A549 (cell line): ENCODE data around the gene FAM228B. TPM values are rescaled to one million over a fixed set of nuclear protein-coding genes. Genes with fewer than 3 reads are reported as not detected.
A peak's percentile ranks its signal among the peaks of the same experiment; 100 is the strongest.
"Not testable (repeated sequence)": the region's sequence is repeated elsewhere in the genome, so short reads cannot be mapped to it uniquely, and the experiment has no call there.

ENCODE experiments used
- ATAC-seq, 2 experiments: fragments of 200-7000 bp in 1 of 2; fragments of >200 bp in 1 of 2; cut with Nextera tagmentation in 1 of 2; cut with Tn5 transposase in 1 of 2; 3 replicates each; pipeline versions ENCODE4 v1.8.0 to v1.9.1; 2018 to 2020; ENCODE audit warnings: mild to moderate bottlenecking in 1 of 2, moderate library complexity in 1 of 2
- CTCF ChIA-PET: fragments of 300-600 bp; sonication (Branson Sonifier 250); formaldehyde crosslinking; extraction: SDS; loops from one replicate; lab custom pipeline; 2021; ENCODE audit warnings: antibody characterized with exemption, inconsistent platforms; lab: Yijun Ruan, JAX
- POLR2A ChIA-PET: fragments of 350-600 bp; formaldehyde crosslinking; extraction: SDS; loops from one replicate; lab custom pipeline; 2021; ENCODE audit warnings: antibody characterized with exemption, inconsistent platforms; lab: Yijun Ruan, JAX
- DNase-seq, 2 experiments: peaks; one replicate each; pipeline versions ENCODE4 v3.0.0 to v3.0.0-alpha.2; 2011 to 2016; ENCODE audit warnings: low read depth in 1 of 2, low spot score in 1 of 2
- FAIRE-seq: peaks from 2 replicates; lab custom pipeline; 2011; peaks lifted over from hg19 to GRCh38; lab: Jason Lieb, UNC
- H3K27ac ChIP-seq, 2 experiments: fragments of >200 bp; sonication (Bioruptor Twin); formaldehyde crosslinking; 3 replicates each; pipeline ENCODE4 v1.5.1; 2016 to 2017
- H3K4me1 ChIP-seq: fragments of >200 bp; sonication (Bioruptor Twin); formaldehyde crosslinking; 3 replicates; pipeline ENCODE4 v1.6.1; 2016
- H3K4me2 ChIP-seq: fragments of >200 bp; sonication (Bioruptor Twin); formaldehyde crosslinking; 3 replicates; pipeline ENCODE4 v1.6.1; 2016
- H3K4me3 ChIP-seq: fragments of >200 bp; sonication (Bioruptor Twin); formaldehyde crosslinking; 3 replicates; pipeline ENCODE4 v1.5.1; 2016
- H3K9me3 ChIP-seq: fragments of >200 bp; sonication (Bioruptor Twin); formaldehyde crosslinking; 3 replicates; pipeline ENCODE4 v1.6.1; 2016
- CEBPB ChIP-seq, 2 experiments: fragments of >200 bp in 1 of 2; sonication (Bioruptor Twin) in 1 of 2; formaldehyde crosslinking in 1 of 2; IDR thresholded peaks; 2 replicates each; pipeline ENCODE4 v1.6.1; 2012 to 2016
- CHD4 ChIP-seq: fragments of 200-600 bp; sonication (generic); IDR thresholded peaks from 2 replicates; pipeline ENCODE4 v1.6.1; 2016; ENCODE audit warnings: antibody characterized with exemption, mild to moderate bottlenecking, borderline replicate concordance
- CTCF ChIP-seq: fragments of >200 bp; sonication (Bioruptor Twin); formaldehyde crosslinking; IDR thresholded peaks from 3 replicates; pipeline ENCODE4 v1.5.1; 2016
- FOSB ChIP-seq: fragments of 250-450 bp; sonication (Bioruptor Pico); IDR thresholded peaks from 2 replicates; pipeline ENCODE4 v1.5.0; 2020; ENCODE audit warnings: mild to moderate bottlenecking, moderate library complexity
- FOSL2 ChIP-seq, 2 experiments: fragments of 450-650 bp in 1 of 2; fragments of >200 bp in 1 of 2; sonication (Bioruptor Twin) in 1 of 2; formaldehyde crosslinking; IDR thresholded peaks; 2 replicates each; pipeline versions ENCODE4 v1.5.0 to v1.6.1; 2016 to 2020; ENCODE audit warnings: mild to moderate bottlenecking in 1 of 2, moderate library complexity in 1 of 2
- FOXS1 ChIP-seq: fragments of 250-450 bp; sonication (Bioruptor Pico); IDR thresholded peaks from 2 replicates; pipeline ENCODE4 v1.5.0; 2020; ENCODE audit warnings: mild to moderate bottlenecking, moderate library complexity
- GATA3 ChIP-seq: IDR thresholded peaks from 2 replicates; pipeline ENCODE4 v1.6.1; 2012; ENCODE audit warnings: borderline replicate concordance
- HEYL ChIP-seq: fragments of 250-450 bp; sonication (Bioruptor Pico); IDR thresholded peaks from 2 replicates; pipeline ENCODE4 v1.8.0; 2021; ENCODE audit warnings: mild to moderate bottlenecking, moderate library complexity
- HMGXB4 ChIP-seq: fragments of 250-450 bp; sonication (Bioruptor Pico); IDR thresholded peaks from 2 replicates; pipeline ENCODE4 v1.5.0; 2021; ENCODE audit warnings: mild to moderate bottlenecking, moderate library complexity, borderline replicate concordance
- HOXA7 ChIP-seq: fragments of 250-450 bp; sonication (Bioruptor Pico); IDR thresholded peaks from 2 replicates; pipeline ENCODE4 v1.5.0; 2020; ENCODE audit warnings: mild to moderate bottlenecking, moderate library complexity
- HOXB13 ChIP-seq: fragments of 250-450 bp; sonication (Bioruptor Pico); IDR thresholded peaks from 2 replicates; pipeline ENCODE4 v1.5.0; 2020; ENCODE audit warnings: low read depth, mild to moderate bottlenecking, moderate library complexity
- JUNB ChIP-seq: fragments of >200 bp; sonication (Bioruptor Twin); formaldehyde crosslinking; IDR thresholded peaks from 2 replicates; pipeline ENCODE4 v1.6.1; 2016
- MAFK ChIP-seq: fragments of 450-650 bp; IDR thresholded peaks from 2 replicates; pipeline ENCODE4 v1.6.1; 2014; ENCODE audit not compliant: partially characterized antibody
- NFE2L2 ChIP-seq: fragments of 150-350 bp; conservative IDR thresholded peaks from 2 replicates; pipeline ENCODE4 v1.6.1; 2014; ENCODE audit warnings: low read length
- PHF8 ChIP-seq: fragments of 200-600 bp; sonication (generic); IDR thresholded peaks from 2 replicates; pipeline ENCODE4 v1.6.1; 2016; ENCODE audit warnings: low read depth, mild to moderate bottlenecking, antibody characterized with exemption, moderate library complexity, borderline replicate concordance
- RARB ChIP-seq: fragments of 250-450 bp; sonication (Bioruptor Pico); IDR thresholded peaks from 2 replicates; pipeline ENCODE4 v1.8.0; 2021; ENCODE audit warnings: mild to moderate bottlenecking, moderate library complexity
- SMC3 ChIP-seq: fragments of >200 bp; sonication (Bioruptor Twin); formaldehyde crosslinking; IDR thresholded peaks from 3 replicates; pipeline ENCODE4 v1.6.1; 2018; ENCODE audit warnings: inconsistent platforms
- USF2 ChIP-seq: fragments of 450-650 bp; IDR thresholded peaks from 2 replicates; pipeline ENCODE4 v1.6.1; 2014; ENCODE audit warnings: antibody characterized with exemption
- ZNF302 ChIP-seq: fragments of 250-450 bp; sonication (Bioruptor Pico); IDR thresholded peaks from 2 replicates; pipeline ENCODE4 v1.9.0; 2021; ENCODE audit warnings: inconsistent platforms, mild to moderate bottlenecking, moderate library complexity
- WGBS: methylation state at CpG from one replicate; pipeline ENCODE4 v1.1.6; 2017; ENCODE audit errors: missing lambda C conversion rate; 5-methylcytosine and 5-hydroxymethylcytosine counted together
- polyA plus RNA-seq, 4 experiments: library from polyadenylated mRNA; depleted of rRNA in 3 of 4; stranded (reverse); fragments of >200 nt; fragmentation: RNase III in 1 of 4; extraction: RNeasy Plus Mini Kit Qiagen cat#74134 plus additional on column Dnase treatment in 1 of 4; gene quantifications; 2 replicates in 3 of 4; 3 replicates in 1 of 4; pipeline ENCODE4 v1.2.3, GENCODE V29; 2011 to 2017
- TF ChIP-seq, protein P1 (sequence below): IDR thresholded peaks from 2 replicates; pipeline ENCODE4 v1.6.1; 2012; ENCODE audit warnings: low read depth, borderline replicate concordance
- TF ChIP-seq, protein P2 (sequence below): fragments of >200 bp; sonication (Bioruptor Twin); formaldehyde crosslinking; IDR thresholded peaks from 2 replicates; pipeline ENCODE4 v1.6.1; 2016

The FAM228B gene
- polyA plus RNA-seq, 2 of the 4 experiments (the other 2 are of a cell fraction): 3.8 to 7.6 TPM

DNA sequence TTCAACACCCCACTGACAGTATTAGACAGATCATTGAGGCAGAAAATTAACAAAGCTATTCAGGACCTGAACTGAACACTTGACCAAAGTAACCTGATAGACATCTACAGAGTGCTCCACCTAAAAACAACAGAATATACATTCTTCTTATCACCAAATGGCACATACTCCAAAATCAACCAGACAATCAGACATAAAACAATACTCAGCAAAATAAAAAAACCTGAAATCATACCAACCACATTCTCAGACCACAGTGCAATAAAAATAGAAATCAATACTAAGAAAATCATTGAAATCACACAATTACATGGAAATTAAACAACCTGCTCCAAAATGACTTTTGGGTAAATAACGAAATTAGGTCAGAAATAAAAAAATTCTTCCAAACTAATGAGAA, 15.9 kb upstream of the FAM228B start:
- H3K4me1 ChIP-seq: peaks cover 38% of the 10 kb centered on the region
- DNase-seq: no peak
- TF ChIP-seq USF2: no peak
- TF ChIP-seq MAFK: peak; percentile 58
- TF ChIP-seq, all 56 proteins: peak for 1
- Histone ChIP-seq H3K9me3 (0 out of 3 replicates have a peak, but pooled peaks cover 6% of the 10 kb centered on the region), H3K27ac (no peak overlapping the region), H3K4me2 (no peak overlapping the region), H3K4me3 (no peak overlapping the region)
- 84% methylated on average over 1 of the region's 1 CpG for WGBS
- CTCF ChIA-PET: interaction anchor here (1.0 to 7.8 kb wide), 2 partner anchors 20 to 23 kb away, joined by 3 to 57 read pairs; partner anchors contain the start of gene TP53I3
- no peak for ATAC-seq
- no peak for FAIRE-seq
- POLR2A ChIA-PET: no interaction called here

GRCh38 chr2:24109431-24109830, 13.8 kb upstream of the FAM228B start:
- H3K27ac ChIP-seq, H3K4me2 ChIP-seq, H3K9me3 ChIP-seq, ATAC-seq, FAIRE-seq, DNase-seq, H3K4me3 ChIP-seq: not testable (repeated sequence)
- ChIA-PET POLR2A (interaction anchor here (0.6 to 2.8 kb wide), 3 partner anchors 25 to 78 kb away, joined by 3 to 37 read pairs (median 11); partner anchors contain the start of gene TP53I3), CTCF (interaction anchor here (3.7 kb wide), 1 partner anchor 25 kb away, joined by 34 read pairs; the partner anchor contains the start of gene TP53I3)
- WGBS: 94% methylated on average over 1 of the region's 1 CpG
- peaks cover 43% of the 10 kb centered on the region for H3K4me1 ChIP-seq

GRCh38 chr2:24110660-24111303, 12.5 kb upstream of the FAM228B start:
- Histone ChIP-seq H3K9me3 (0 out of 3 replicates have a peak, but pooled peaks cover 6% of the 10 kb centered on the region), H3K27ac (peak overlapping the region; percentile 69 to 85), H3K4me3 (no peak overlapping the region)
- 66% methylated on average over 7 of the region's 7 CpGs for WGBS
- CTCF ChIA-PET: interaction anchor here (1.2 to 3.7 kb wide), 6 partner anchors 8 to 31 kb away, joined by 3 to 34 read pairs (median 6); partner anchors contain the start of genes FAM228B and TP53I3
- no peak for TF ChIP-seq FOSL2 (IDR thresholded peaks at IDR 0.05)
- TF ChIP-seq FOSL2 (CRISPR knock-in tag; IDR thresholded peaks at IDR 0.05): peak; percentile 44
- no peak for TF ChIP-seq MAFK
- TF ChIP-seq, all 56 proteins: peak for 1
- DNase-seq (peak in 1 of 2 experiments; percentile 27), FAIRE-seq (no peak), ATAC-seq (peak in 1 of 2 experiments; percentile 52; a peak in 3 of 6 replicates)
- POLR2A ChIA-PET: interaction anchor here (0.6 to 2.8 kb wide), 7 partner anchors 9 to 64 kb away, joined by 3 to 37 read pairs (median 3); partner anchors contain the start of genes TP53I3 and WDCP
- Histone ChIP-seq H3K4me2 (peak overlapping the region; percentile 53), H3K4me1 (peaks cover 39% of the 10 kb centered on the region)

DNA sequence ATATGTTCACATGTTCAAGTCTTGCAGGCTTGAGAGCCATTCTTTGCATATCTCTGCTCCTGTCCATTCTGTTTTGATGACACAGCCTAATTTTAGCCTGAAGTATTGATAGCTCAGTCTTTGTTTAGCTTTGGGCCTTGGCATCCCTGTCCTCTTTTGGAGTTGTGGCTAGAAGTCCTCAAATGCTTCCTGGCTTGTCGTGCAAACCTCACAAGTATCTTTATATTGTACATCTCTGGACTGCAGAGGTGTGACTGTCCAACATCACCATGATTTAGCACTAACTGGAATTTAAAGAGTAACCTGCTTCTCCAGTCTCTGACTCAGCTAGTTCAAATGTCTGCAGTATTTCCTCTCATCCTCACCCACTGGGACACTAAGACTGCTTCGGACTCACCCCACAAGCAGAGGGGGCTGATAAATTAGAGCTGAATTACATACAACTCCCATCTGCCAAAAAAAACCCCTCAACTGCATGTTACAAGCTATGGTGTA, 11.8 kb upstream of the FAM228B start:
- DNase-seq (peak; percentile 48 to 85), ATAC-seq (peak; percentile 91 to 93), FAIRE-seq (no peak)
- CTCF ChIA-PET: interaction anchor here (1.0 to 3.7 kb wide), 9 partner anchors 8 to 116 kb away, joined by 3 to 34 read pairs (median 6); partner anchors contain the start of genes FAM228B and TP53I3
- H3K4me2 ChIP-seq: peak overlapping the region; percentile 53
- POLR2A ChIA-PET: interaction anchor here (0.6 to 2.8 kb wide), 5 partner anchors 10 to 35 kb away, joined by 3 to 37 read pairs (median 4); partner anchors contain the start of genes PFN4, SF3B6 and TP53I3
- WGBS: 6% methylated on average over 2 of the region's 2 CpGs
- peak overlapping the region; percentile 69 to 85 for H3K27ac ChIP-seq
- H3K4me3 ChIP-seq: no peak overlapping the region
- H3K9me3 ChIP-seq: 0 out of 3 replicates have a peak, but pooled peaks cover 6% of the 10 kb centered on the region
- peaks cover 34% of the 10 kb centered on the region for H3K4me1 ChIP-seq
- TF ChIP-seq HEYL (CRISPR knock-in tag): no peak
- no peak for TF ChIP-seq FOSB (CRISPR knock-in tag)
- TF ChIP-seq HOXA7 (CRISPR knock-in tag): peak; percentile 30; the same call in 1 of the 2 replicates
- TF ChIP-seq FOXS1: no peak
- peak; percentile 25; the same call in 1 of the 2 replicates for TF ChIP-seq GATA3
- TF ChIP-seq PHF8: no peak
- TF ChIP-seq, protein P1, sequence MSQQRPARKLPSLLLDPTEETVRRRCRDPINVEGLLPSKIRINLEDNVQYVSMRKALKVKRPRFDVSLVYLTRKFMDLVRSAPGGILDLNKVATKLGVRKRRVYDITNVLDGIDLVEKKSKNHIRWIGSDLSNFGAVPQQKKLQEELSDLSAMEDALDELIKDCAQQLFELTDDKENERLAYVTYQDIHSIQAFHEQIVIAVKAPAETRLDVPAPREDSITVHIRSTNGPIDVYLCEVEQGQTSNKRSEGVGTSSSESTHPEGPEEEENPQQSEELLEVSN: no peak; the same call in 1 of the 2 replicates
- TF ChIP-seq, protein P2, sequence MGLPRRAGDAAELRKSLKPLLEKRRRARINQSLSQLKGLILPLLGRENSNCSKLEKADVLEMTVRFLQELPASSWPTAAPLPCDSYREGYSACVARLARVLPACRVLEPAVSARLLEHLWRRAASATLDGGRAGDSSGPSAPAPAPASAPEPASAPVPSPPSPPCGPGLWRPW: no peak
- TF ChIP-seq HOXB13 (CRISPR knock-in tag): peak; percentile 44; the same call in 1 of the 2 replicates
- TF ChIP-seq NFE2L2: peak; percentile 74
- no peak for TF ChIP-seq CHD4
- no peak for TF ChIP-seq CEBPB (IDR thresholded peaks at IDR 0.05)
- no peak for TF ChIP-seq RARB (CRISPR knock-in tag)
- no peak for TF ChIP-seq HMGXB4 (CRISPR knock-in tag)
- no peak for TF ChIP-seq CTCF
- no peak for TF ChIP-seq JUNB
- TF ChIP-seq SMC3: no peak
- TF ChIP-seq ZNF302: no peak
